Natural killer cell (primary cell): ENCODE results near the gene EGR1. TPM values are rescaled to one million over a fixed set of nuclear protein-coding genes. Genes with fewer than 3 reads are reported as not detected.

Source experiments
- ATAC-seq, 3 donors: fragments of 150-1000 bp in 2 of 3; fragments of 200-7000 bp in 1 of 3; cut with Tn5 transposase; 1 replicate in 1 of 3; 2 replicates in 2 of 3; pipeline ENCODE4 v1.10.0; 2021; ENCODE audit warnings: mild to moderate bottlenecking in 2 of 3, moderate library complexity in 2 of 3
- DNase-seq, 2 donors: peaks; one replicate each; pipeline versions ENCODE4 v3.0.0 to v3.0.0-alpha.2; 2013 to 2021; ENCODE audit warnings: mixed read lengths in 1 of 2
- H3K27ac ChIP-seq: one replicate; pipeline ENCODE4 v1.5.1; 2013; ENCODE audit warnings: mild to moderate bottlenecking, low read length
- H3K27me3 ChIP-seq: one replicate; pipeline ENCODE4 v1.6.1; 2013; ENCODE audit warnings: low read length; ENCODE audit not compliant: control insufficient read depth, insufficient read depth
- H3K36me3 ChIP-seq: one replicate; pipeline ENCODE4 v1.6.1; 2013; ENCODE audit warnings: low read length; ENCODE audit not compliant: control insufficient read depth, insufficient read depth
- H3K4me1 ChIP-seq: one replicate; pipeline ENCODE4 v1.6.1; 2013; ENCODE audit warnings: low read length; ENCODE audit not compliant: control insufficient read depth, insufficient read depth
- H3K4me3 ChIP-seq: one replicate; pipeline ENCODE4 v1.5.1; 2013; ENCODE audit warnings: low read length
- H3K9me3 ChIP-seq: one replicate; pipeline ENCODE4 v1.6.1; 2013; ENCODE audit warnings: low read length; ENCODE audit not compliant: control insufficient read depth, insufficient read depth
- H3K27ac Mint-ChIP-seq, 2 donors: one replicate each; pipeline ENCODE4 v1.8.0; 2022; ENCODE audit warnings: mild to moderate bottlenecking in 2 of 2, mixed read lengths in 2 of 2, moderate library complexity in 1 of 2
- H3K27me3 Mint-ChIP-seq, 2 donors: one replicate each; pipeline ENCODE4 v1.8.0; 2022; ENCODE audit warnings: low read depth in 2 of 2, mixed read lengths in 2 of 2
- H3K36me3 Mint-ChIP-seq: one replicate; pipeline ENCODE4 v1.8.0; 2022; ENCODE audit warnings: mixed read lengths
- H3K4me1 Mint-ChIP-seq, 2 donors: one replicate each; pipeline ENCODE4 v1.8.0; 2022; ENCODE audit warnings: mixed read lengths in 2 of 2
- H3K4me3 Mint-ChIP-seq: one replicate; pipeline ENCODE4 v1.8.0; 2022; ENCODE audit warnings: mild to moderate bottlenecking, moderate library complexity, mixed read lengths
- H3K9me3 Mint-ChIP-seq, 2 donors: one replicate each; pipeline ENCODE4 v1.8.0; 2022; ENCODE audit warnings: mixed read lengths in 2 of 2
- CTCF ChIP-seq: fragments of 200-600 bp; IDR thresholded peaks from one replicate; pipeline ENCODE4 v1.8.0; 2022; ENCODE audit warnings: antibody characterized with exemption
- WGBS: methylation state at CpG from one replicate; pipeline ENCODE4 v1.1.7; 2013; ENCODE audit warnings: missing lambda C conversion rate; ENCODE audit not compliant: insufficient coverage; 5-methylcytosine and 5-hydroxymethylcytosine counted together
- intact Hi-C: fragments of 100-400 bp; cut with micrococcal nuclease; formaldehyde crosslinking; loops from one replicate; pipeline ENCODE4 v1.14.2; 2022
- total RNA-seq, 4 donors: library from RNA; stranded (reverse); fragments of 120-200 nt in 1 of 4; gene quantifications; one replicate each; pipeline versions ENCODE4 v1.2.3 to v1.2.4, GENCODE V29; 2013 to 2022

EGR1 gene
- total RNA-seq, 3 donors from 2014 or later (not counting 1 experiment from before 2014, with no cell fraction given) = 52.1 to 137 (median 84.8) TPM

GRCh38 chr5:138444078-138444773, 21.1 kb upstream of the EGR1 start:
- H3K27me3 Mint-ChIP-seq = peaks cover 0 to 9% of the 10 kb centered on the region in 2 donors

GRCh38 chr5:138444774-138445546, 20.3 kb upstream of the EGR1 start:
- DNase-seq (no peak), ATAC-seq (no peak)
- H3K27ac ChIP-seq = no peak overlapping the region
- H3K36me3 Mint-ChIP-seq = no peaks in the 10 kb centered on the region
- H3K9me3 ChIP-seq = no peaks in the 10 kb centered on the region
- peaks cover 1 to 11% of the 10 kb centered on the region in 2 donors for H3K4me1 Mint-ChIP-seq
- H3K27me3 ChIP-seq = no peaks in the 10 kb centered on the region
- H3K4me3 ChIP-seq = no peak overlapping the region
- no peak for TF ChIP-seq CTCF
- no peak overlapping the region for H3K4me3 Mint-ChIP-seq
- 93% methylated on average over 22 of the region's 22 CpGs for WGBS
- peaks cover 4% of the 10 kb centered on the region for H3K4me1 ChIP-seq
- no peaks in the 10 kb centered on the region for H3K36me3 ChIP-seq
- no peaks in the 10 kb centered on the region for H3K9me3 Mint-ChIP-seq
- intact Hi-C loops = no loop called here
- H3K27ac Mint-ChIP-seq = no peak overlapping the region
- H3K27me3 Mint-ChIP-seq = peaks cover 0 to 9% of the 10 kb centered on the region in 2 donors

More at GRCh38 chr5:138444078-138444773, 21.1 kb upstream of the EGR1 start:
- 93% methylated on average over 13 of the region's 13 CpGs for WGBS
- H3K36me3 Mint-ChIP-seq = no peaks in the 10 kb centered on the region
- no peak for DNase-seq
- no peak overlapping the region for H3K4me3 ChIP-seq
- no peak overlapping the region for H3K4me3 Mint-ChIP-seq
- H3K4me1 ChIP-seq = peaks cover 6% of the 10 kb centered on the region
- no peaks in the 10 kb centered on the region for H3K9me3 ChIP-seq
- no peak for TF ChIP-seq CTCF
- H3K27me3 ChIP-seq = no peaks in the 10 kb centered on the region
- no peak for ATAC-seq
- H3K9me3 Mint-ChIP-seq = no peaks in the 10 kb centered on the region
- H3K27ac ChIP-seq = no peak overlapping the region
- peaks cover 0 to 14% of the 10 kb centered on the region in 2 donors for H3K4me1 Mint-ChIP-seq
- no peaks in the 10 kb centered on the region for H3K36me3 ChIP-seq
- no peak overlapping the region for H3K27ac Mint-ChIP-seq
- intact Hi-C loops = no loop called here

GRCh38 chr5:138445547-138446271, 19.6 kb upstream of the EGR1 start:
- DNase-seq (no peak), ATAC-seq (no peak)
- Histone ChIP-seq H3K36me3 (no peaks in the 10 kb centered on the region), H3K4me1 (peaks cover 9% of the 10 kb centered on the region), H3K4me3 (no peak overlapping the region), H3K27ac (no peak overlapping the region), H3K27me3 (no peaks in the 10 kb centered on the region), H3K9me3 (no peaks in the 10 kb centered on the region)
- intact Hi-C loops = no loop called here
- TF ChIP-seq CTCF = no peak
- H3K27me3 Mint-ChIP-seq = peaks cover 0 to 4% of the 10 kb centered on the region in 2 donors
- no peak overlapping the region for H3K4me3 Mint-ChIP-seq
- WGBS = 91% methylated on average over 18 of the region's 18 CpGs
- H3K4me1 Mint-ChIP-seq = peaks cover 5 to 7% of the 10 kb centered on the region in 2 donors
- H3K36me3 Mint-ChIP-seq = no peaks in the 10 kb centered on the region
- H3K27ac Mint-ChIP-seq = no peak overlapping the region
- no peaks in the 10 kb centered on the region for H3K9me3 Mint-ChIP-seq
